OCI-LY3 (cell line): ENCODE data around the gene TAMALIN.

Source experiments
- H2AFZ ChIP-seq: fragments of 200-600, 300-600 bp; shearing (Covaris generic); 2 replicates; pipeline ENCODE4 v1.6.0; 2014; ENCODE audit warnings: antibody characterized with exemption, low read depth, low read length
- H3K27ac ChIP-seq: fragments of 200-600, 300-600 bp; sonication (generic); 2 replicates; pipeline ENCODE4 v1.5.1; 2014; ENCODE audit warnings: mild to moderate bottlenecking, low read length, moderate library complexity, mixed read lengths
- H3K27me3 ChIP-seq: fragments of 200-600, 300-600 bp; sonication (generic); 2 replicates; pipeline ENCODE4 v1.6.1; 2014; ENCODE audit warnings: low read depth, low read length, mixed read lengths
- H3K36me3 ChIP-seq: fragments of 200-600, 300-600 bp; sonication (generic); replicated peaks from 2 replicates; pipeline ENCODE3; 2014; ENCODE audit warnings: low read depth, low read length, mixed read lengths
- H3K4me1 ChIP-seq: fragments of 300-600, 200-600 bp; sonication (generic); 2 replicates; pipeline ENCODE4 v1.6.1; 2014; ENCODE audit warnings: low read length, mixed read lengths
- H3K4me2 ChIP-seq: fragments of 200-600, 300-600 bp; sonication (generic); 2 replicates; pipeline ENCODE4 v1.6.1; 2014; ENCODE audit warnings: low read length, mixed read lengths
- H3K4me3 ChIP-seq: fragments of 300-600, 200-600 bp; sonication (generic); 2 replicates; pipeline ENCODE4 v1.5.1; 2014; ENCODE audit warnings: antibody characterized with exemption, mild to moderate bottlenecking, low read length, moderate library complexity
- H3K79me2 ChIP-seq: fragments of 300-600, 200-600 bp; shearing (Covaris generic); 2 replicates; pipeline ENCODE4 v1.6.1; 2014; ENCODE audit warnings: mild to moderate bottlenecking, low read length, mixed read lengths
- H3K9ac ChIP-seq: fragments of 300-600, 200-600 bp; shearing (Covaris generic); 2 replicates; pipeline ENCODE4 v1.6.0; 2014; ENCODE audit warnings: mild to moderate bottlenecking, low read length, moderate library complexity
- H3K9me3 ChIP-seq: fragments of 200-600, 300-600 bp; shearing (Covaris generic); 2 replicates; pipeline ENCODE4 v1.6.1; 2014; ENCODE audit warnings: low read length, mixed read lengths; ENCODE audit not compliant: insufficient read depth
- H4K20me1 ChIP-seq: fragments of 200-600, 300-600 bp; sonication (generic); 2 replicates; pipeline ENCODE4 v1.6.1; 2016; ENCODE audit warnings: low read length, mixed read lengths; ENCODE audit not compliant: insufficient read depth
- EZH2phosphoT487 ChIP-seq: fragments of 200-600 bp; shearing (Covaris generic); IDR thresholded peaks from 2 replicates; pipeline ENCODE4 v1.6.1; 2018; ENCODE audit warnings: antibody characterized with exemption, mixed run types, low read depth
- TF ChIP-seq, protein P1 (sequence below): fragments of 200-600, 300-600 bp; sonication (generic); IDR thresholded peaks from 2 replicates; pipeline ENCODE4 v1.5.1; 2014; ENCODE audit warnings: antibody characterized with exemption, low read length, low read depth

The TAMALIN gene

DNA sequence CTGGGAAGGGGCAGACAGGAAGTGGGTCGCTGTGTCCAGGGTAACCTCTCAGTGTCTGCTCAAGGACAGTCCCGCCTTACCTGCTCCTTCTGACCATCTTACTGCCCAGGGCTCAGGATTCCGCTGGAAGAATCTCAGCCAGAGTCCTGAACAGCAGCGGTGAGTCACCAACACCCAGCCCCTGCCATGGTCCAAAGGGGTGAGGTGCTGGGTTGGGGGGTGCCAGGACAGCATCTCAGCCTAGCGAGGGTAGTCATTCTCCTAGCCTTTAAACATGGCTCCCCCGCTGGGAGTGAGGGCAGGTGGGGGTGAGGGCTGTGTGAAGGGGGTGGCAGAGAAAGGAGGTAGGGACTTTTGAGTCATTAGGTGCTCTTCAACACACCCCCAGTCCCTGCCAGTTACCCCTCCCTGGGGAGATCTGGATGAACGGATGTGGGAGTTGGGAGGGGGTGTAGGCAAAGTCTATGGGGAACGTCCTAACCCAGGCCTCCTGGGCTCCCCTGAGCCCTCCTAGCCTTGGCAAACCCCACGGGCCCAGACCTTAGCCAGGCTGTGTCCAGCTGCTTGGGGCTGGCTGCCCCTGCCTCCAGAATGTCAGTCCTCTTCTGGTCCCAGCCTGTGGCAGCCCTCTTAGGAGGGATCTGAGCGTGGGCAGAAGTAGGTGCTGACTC is 2.5 kb downstream of the TAMALIN start:
- no peak overlapping the region for H3K4me2 ChIP-seq
- H3K79me2 ChIP-seq: no peaks in the 10 kb centered on the region
- H3K4me1 ChIP-seq: peaks cover 24% of the 10 kb centered on the region
- no peak overlapping the region for H3K4me3 ChIP-seq
- H3K9me3 ChIP-seq: no peaks in the 10 kb centered on the region
- TF ChIP-seq, protein P1, sequence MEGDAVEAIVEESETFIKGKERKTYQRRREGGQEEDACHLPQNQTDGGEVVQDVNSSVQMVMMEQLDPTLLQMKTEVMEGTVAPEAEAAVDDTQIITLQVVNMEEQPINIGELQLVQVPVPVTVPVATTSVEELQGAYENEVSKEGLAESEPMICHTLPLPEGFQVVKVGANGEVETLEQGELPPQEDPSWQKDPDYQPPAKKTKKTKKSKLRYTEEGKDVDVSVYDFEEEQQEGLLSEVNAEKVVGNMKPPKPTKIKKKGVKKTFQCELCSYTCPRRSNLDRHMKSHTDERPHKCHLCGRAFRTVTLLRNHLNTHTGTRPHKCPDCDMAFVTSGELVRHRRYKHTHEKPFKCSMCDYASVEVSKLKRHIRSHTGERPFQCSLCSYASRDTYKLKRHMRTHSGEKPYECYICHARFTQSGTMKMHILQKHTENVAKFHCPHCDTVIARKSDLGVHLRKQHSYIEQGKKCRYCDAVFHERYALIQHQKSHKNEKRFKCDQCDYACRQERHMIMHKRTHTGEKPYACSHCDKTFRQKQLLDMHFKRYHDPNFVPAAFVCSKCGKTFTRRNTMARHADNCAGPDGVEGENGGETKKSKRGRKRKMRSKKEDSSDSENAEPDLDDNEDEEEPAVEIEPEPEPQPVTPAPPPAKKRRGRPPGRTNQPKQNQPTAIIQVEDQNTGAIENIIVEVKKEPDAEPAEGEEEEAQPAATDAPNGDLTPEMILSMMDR: no peak
- TF ChIP-seq EZH2phosphoT487: no peak
- no peaks in the 10 kb centered on the region for H3K36me3 ChIP-seq
- H3K27me3 ChIP-seq: peaks cover 27% of the 10 kb centered on the region
- no peak overlapping the region for H2AFZ ChIP-seq
- H4K20me1 ChIP-seq: no peaks in the 10 kb centered on the region
- no peak overlapping the region for H3K9ac ChIP-seq
- H3K27ac ChIP-seq: no peak overlapping the region

DNA sequence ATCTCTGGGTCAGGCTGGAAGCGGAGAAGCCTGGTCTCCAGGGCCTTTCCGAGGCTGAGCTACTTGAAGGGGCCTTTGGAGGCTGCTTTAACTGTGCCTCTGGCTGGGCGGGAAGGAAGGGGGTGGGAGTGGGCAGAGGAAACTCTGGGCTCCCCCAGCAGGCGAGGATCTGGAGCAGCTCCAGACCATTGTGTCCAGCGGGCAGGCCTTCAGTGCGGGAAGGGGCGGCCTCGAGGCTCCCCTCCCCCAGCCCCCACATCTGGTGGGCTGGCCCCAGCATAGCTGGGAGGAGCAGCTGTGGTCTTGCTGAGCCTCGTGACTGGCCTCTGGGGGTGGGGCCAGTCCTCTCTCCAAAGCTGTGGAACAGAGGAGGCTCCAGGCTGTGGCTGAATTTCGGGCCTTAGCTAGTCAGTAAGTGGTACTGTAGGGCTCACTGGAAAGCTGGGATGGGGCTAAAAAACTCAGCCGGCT is 3.4 kb downstream of the TAMALIN start:
- Histone ChIP-seq H3K27ac (no peak overlapping the region), H3K79me2 (no peaks in the 10 kb centered on the region), H2AFZ (no peak overlapping the region), H3K4me3 (no peak overlapping the region), H3K4me1 (peaks cover 14% of the 10 kb centered on the region), H3K9me3 (no peaks in the 10 kb centered on the region), H3K9ac (no peak overlapping the region), H4K20me1 (no peaks in the 10 kb centered on the region), H3K4me2 (no peak overlapping the region), H3K36me3 (no peaks in the 10 kb centered on the region), H3K27me3 (peaks cover 20% of the 10 kb centered on the region)
- TF ChIP-seq EZH2phosphoT487: no peak
- TF ChIP-seq, protein P1: no peak

DNA sequence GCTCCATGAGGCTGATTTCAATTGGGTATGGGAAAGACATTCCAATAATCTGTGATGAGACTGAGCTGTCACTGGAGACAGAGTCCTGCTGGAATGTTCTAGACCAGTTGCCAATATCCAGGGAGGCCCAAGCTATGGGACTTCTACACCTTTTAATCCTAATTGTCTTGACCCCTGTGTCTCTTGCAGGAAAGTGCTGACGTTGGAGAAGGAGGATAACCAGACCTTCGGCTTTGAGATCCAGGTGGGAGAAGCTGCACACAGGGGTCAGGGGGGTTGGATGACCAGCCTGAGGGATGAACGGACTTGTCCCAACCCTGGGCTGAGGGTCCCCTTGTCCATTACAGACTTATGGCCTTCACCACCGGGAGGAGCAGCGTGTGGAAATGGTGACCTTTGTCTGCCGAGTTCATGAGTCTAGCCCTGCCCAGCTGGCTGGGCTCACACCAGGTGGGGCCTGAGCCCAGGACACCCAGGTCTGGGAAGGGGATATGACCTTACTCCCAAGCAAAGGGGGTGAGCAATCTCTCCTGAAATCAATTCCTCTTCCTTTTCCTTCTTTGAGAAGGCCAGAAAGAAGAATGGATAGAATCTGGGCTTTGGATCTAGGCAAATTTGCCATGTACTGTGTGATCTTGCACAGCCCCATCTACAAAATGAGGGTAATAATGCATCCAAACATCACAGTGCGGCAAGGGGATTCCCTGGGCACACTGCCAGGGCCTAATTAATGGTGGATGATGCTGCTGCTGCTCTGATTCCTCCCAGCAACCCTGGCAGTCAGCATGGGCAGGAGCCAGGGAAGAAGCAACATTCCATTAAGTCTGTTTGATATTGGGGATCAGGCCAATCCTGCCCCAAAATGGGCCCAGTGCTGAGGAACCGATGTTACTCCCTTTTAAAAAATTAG is 4.2 kb downstream of the TAMALIN start:
- Histone ChIP-seq H3K4me1 (peaks cover 7% of the 10 kb centered on the region), H3K4me3 (no peak overlapping the region), H3K79me2 (no peaks in the 10 kb centered on the region), H3K36me3 (no peaks in the 10 kb centered on the region), H3K9ac (no peak overlapping the region), H3K27me3 (peaks cover 20% of the 10 kb centered on the region), H2AFZ (no peak overlapping the region), H3K4me2 (no peak overlapping the region), H3K27ac (no peak overlapping the region), H4K20me1 (no peaks in the 10 kb centered on the region), H3K9me3 (no peaks in the 10 kb centered on the region)
- no peak for TF ChIP-seq EZH2phosphoT487
- TF ChIP-seq, protein P1: no peak

DNA sequence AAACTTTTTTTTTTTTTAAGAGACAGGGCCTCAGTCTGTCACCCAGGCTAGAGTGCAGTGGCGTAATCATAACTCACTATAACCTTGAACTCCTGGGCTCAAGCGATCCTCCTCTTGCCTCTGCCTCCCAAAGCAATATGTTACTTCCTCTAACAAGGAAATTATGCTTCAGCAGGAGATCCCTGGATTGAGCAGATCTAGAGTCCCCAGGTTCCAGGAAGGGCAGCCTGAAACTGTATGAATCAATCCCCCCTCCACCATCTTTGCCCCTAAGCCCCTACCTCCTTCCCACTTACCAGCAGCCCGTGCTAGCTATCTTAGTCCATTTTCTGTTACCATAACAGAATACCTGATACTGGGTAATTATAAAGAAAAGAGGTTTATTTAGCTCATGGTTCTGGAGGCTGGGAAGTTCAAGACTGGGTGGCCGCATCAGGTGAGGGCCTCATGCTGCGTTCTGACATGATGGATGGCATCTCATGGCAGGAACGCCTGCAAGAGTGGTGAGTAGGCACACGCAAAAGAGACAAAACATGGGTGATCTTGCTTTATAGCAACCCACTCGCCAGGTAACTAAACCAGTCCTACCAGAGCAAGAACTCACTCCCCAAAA is 5.0 kb downstream of the TAMALIN start:
- TF ChIP-seq, protein P1: no peak
- no peak for TF ChIP-seq EZH2phosphoT487
- no peaks in the 10 kb centered on the region for H3K4me1 ChIP-seq
- H3K36me3 ChIP-seq: no peaks in the 10 kb centered on the region
- H3K4me3 ChIP-seq: no peak overlapping the region
- H3K4me2 ChIP-seq: no peak overlapping the region
- no peak overlapping the region for H2AFZ ChIP-seq
- peaks cover 13% of the 10 kb centered on the region for H3K27me3 ChIP-seq
- H3K79me2 ChIP-seq: no peaks in the 10 kb centered on the region
- no peak overlapping the region for H3K9ac ChIP-seq
- no peaks in the 10 kb centered on the region for H3K9me3 ChIP-seq
- no peak overlapping the region for H3K27ac ChIP-seq
- no peaks in the 10 kb centered on the region for H4K20me1 ChIP-seq
